ENCODE measurements around the gene RGS6.

The RGS6 gene

DNA sequence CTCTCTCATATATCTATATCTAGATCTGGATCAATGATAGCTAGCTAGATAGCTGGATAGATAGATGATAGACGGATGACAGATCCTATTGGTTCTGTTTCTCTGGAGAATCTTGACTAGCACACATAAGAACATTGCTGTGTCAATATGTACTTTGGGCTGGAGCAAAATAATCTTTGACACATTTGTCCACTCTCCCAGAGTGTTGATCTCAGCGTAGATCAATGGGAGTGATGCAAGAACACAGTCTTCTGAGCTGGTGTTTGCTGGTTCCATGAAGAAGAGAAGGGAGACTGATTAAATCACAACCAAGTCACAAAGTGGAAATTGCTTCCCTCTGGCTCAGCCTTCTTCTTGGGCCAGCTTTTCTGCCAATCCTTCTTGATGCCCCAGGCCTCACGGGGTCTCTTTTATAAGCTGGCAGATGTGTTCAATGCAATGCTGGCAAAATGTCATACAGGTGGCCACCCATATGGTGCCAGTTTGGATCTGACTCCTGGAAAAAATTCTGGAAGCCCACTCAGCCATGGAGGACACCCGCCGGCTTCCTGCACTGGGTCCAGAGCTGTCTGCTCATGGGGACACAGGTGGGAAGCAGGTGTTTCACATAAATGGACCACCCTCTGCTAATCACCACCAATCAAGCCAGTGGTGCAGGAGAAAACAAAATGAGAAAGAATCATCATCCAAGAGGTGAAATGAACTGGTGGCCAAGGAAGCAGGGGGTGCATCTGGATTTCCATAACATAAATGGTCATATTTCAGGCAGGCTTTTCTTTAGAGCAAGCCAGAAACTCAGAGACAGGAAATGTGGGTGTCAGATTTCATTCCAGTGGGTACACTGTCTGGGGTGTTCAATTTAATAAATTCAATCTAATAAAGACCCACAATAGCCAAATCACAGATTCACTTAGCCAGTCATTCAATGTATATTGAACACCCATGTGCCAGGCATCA, 651.4 kb downstream of the RGS6 start:
- DNase-seq (ENCODE audit: low spot score): no peak

DNA sequence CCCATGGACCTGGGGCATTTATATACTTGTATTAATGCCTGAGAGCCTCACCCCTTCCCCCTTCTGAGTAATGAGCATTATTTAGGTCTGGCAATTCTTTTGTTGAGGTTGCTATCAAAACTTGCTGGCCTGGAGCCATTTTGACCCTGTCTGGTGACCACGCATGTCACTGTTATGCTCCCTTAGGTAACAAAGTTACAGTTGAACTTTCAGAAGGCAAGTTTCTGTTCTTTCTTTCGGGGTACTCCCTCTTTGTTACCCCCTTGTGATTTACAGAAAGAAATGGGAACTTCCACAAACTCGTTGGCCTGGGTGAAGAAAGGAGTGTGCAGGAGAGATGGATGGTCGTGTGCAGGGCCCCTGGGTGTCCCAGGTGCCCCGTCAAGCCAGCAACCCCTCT, 656.3 kb downstream of the RGS6 start:
- no peak for DNase-seq (ENCODE audit: low spot score)

DNA sequence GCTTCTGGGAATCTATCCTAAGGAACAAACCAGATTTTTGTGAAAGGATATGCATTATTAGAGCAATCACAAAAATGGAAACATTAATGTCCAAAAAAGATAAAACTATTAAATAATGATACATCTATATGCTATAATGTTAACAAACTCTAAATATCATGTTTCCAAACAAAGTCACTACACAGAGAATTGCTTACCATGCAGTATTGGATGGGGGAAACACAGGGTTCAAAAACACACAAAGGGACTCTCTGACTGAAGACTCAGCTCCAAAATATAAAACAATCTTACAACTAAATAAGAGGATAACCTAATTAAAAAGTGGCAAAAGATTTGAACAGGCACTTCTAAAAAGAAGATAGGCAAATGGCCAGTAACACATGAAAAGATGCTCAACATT, 657.4 kb downstream of the RGS6 start:
- DNase-seq (ENCODE audit: low spot score): no peak

DNA sequence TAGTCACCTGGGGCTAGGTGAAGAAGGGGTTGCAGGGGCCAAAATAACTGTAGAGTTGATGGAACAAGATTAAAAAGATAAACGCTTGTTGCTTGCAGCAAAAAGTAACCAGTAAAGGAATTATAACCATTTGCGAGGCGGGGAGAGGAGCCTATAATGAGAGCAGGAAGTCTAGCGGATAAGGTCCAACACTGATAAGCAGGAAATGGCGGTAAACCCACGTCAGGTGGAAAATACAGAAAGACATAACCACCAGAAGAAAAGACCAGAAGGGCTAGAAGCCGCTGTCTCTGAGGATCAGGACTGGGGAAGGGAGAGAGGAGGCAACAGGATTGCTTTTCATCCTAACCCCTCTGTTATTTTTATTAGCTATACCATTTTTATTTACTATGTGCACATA, 658.3 kb downstream of the RGS6 start:
- DNase-seq (ENCODE audit: low spot score): no peak

DNA sequence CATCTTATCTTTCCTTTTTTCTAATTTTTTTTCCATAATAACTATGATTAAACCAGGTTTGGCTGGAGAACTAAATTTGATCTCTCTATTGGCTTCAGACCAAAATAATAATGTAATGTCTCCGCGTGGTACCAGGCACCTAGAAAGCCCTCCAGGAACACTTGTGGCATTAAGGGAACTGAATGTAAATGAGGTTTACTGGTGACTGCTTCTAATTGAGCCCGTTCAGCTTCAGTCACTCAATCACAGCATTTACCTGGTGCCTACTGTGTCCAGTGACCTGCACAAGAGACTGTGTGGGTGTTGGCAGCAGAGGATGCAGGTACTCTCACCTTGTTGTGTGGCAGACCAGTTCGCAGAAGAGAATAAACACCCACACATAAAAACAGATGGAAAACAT, 659.2 kb downstream of the RGS6 start:
- no peak for DNase-seq (ENCODE audit: low spot score)

DNA sequence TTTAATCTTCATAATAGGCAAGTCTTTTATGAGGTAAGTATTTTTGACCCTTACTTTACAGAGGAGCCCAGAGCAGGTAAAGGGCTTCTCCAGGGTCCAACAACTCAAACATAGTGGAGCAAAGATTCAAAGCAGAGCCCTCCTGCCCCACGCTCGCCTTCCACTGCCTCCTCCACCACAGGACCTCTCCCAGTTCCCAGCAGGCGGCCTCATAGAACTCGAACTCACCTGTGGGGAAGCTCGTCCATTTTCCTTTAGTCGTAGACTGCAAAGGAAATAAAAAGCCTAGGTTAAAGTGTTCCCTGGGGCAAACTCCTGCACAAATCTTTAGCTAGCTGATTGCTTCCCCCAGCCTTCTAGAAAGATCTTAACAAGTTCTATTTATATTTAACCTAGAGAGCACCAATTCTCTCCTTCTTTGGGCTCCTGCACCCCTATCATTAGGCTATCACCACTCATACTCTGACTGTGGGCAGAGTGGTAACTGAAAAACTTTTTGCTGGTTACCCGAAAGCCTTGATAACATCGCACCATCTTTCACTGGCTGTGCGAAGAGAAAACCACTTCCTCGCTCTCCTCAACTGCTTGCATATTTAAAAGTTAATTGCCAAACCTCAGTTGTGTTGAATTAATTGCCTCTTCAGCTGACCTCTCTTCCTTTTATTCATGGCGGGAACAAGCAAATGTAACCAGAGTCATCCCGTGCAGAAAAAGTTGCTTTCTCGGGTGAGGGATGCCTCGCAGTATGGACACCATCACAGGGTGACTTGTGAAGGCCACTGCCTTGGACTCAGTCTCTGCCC, 662.1 kb downstream of the RGS6 start:
- DNase-seq (ENCODE audit: low spot score): no peak

DNA sequence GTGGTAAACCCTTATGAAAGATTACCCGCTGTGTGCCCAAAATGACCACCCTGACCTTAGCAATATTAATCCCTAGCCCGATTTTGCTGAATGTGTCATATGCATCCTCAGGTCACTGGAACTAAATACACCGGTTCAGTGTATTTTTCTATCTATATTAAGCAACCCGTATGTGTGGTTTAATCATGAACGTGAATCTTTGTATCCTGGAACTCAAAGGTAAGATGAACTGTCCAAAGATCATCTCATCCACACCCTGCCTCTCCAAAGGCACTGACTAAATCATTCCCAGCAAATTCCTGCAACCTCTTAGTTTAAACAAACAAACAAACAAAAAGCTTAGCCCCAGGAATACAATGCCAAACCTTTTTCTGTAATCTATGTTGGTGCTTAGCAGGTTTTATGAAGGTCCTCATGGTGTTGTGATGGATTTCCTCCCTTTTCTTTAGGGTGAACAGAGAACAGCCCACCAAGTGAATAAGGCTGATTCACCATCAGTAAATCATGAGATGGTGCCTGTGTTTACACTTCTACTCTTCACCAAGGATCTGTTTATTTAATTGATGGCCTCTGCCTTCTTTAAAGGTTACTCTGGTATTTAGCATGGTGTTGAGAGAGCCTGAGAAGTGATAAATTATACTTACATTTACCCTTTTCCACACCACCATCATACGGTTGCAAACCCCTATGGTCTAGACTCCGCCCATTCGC, 663.1 kb downstream of the RGS6 start:
- no peak for DNase-seq (ENCODE audit: low spot score)

DNA sequence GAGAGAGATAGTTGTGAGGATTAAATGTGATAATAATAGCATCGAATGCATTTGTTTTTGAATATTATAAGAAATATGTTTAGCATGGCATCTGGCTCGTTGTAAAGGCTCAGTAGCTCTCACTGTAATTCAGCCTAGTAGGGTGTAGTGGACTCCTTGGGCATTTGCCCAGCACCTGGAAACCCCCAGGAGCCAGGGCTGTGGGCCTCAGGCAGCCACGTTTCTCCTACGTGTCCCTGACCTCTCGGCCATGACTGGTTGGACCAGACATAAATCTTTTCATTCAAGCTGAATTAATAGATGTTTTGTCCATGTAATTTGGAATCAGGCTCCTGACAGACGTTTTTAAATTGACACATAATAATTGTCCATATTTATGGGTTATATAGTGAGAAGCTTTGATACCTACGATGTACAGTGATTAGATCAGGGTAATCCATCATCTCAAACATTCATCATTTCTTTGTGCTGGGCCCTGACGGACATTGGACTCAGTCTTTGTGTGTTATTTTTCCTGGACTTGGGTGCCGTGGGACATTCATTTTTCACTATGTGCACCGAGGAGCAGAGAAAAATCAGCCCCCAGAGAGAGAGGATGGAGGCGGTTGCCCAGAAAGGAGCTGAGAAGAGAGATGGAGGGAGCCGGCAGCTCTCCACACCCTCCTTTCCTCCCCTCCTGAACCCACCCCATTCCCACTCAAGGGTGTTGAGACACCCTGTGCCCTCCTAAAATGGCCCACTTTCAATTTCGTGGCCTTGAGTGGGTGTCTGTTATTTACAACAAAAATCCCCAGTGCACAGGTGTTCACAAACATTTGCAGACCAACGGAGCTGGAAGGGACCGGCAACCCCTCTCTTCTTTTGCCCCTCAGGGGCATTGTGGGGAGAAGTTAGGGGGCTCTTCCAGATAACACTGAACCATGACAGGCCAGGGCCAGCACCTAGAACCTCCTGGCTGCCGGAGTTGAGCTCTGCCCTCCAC, 665.3 kb downstream of the RGS6 start:
- DNase-seq (ENCODE audit: low spot score): no peak

DNA sequence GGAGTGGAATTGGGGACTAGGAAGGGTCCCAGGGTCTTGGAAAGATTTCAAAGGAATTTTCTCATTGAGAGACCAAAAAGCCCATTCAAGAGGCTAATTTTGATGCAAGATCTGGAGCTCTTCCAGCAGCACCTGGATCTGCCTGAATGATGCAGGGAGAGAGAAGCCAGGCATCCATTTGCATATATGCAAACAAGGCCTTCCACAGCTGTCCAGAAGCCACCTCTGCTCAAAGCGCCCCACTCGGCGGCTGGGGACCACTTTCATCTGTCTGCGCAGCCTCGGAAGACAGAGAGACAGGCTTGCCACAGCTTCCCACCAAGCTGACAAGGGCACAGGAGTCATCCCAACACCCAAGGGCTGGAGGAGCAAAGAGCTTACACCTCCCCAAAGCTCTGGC, 666.1 kb downstream of the RGS6 start:
- no peak for DNase-seq (ENCODE audit: low spot score)

DNA sequence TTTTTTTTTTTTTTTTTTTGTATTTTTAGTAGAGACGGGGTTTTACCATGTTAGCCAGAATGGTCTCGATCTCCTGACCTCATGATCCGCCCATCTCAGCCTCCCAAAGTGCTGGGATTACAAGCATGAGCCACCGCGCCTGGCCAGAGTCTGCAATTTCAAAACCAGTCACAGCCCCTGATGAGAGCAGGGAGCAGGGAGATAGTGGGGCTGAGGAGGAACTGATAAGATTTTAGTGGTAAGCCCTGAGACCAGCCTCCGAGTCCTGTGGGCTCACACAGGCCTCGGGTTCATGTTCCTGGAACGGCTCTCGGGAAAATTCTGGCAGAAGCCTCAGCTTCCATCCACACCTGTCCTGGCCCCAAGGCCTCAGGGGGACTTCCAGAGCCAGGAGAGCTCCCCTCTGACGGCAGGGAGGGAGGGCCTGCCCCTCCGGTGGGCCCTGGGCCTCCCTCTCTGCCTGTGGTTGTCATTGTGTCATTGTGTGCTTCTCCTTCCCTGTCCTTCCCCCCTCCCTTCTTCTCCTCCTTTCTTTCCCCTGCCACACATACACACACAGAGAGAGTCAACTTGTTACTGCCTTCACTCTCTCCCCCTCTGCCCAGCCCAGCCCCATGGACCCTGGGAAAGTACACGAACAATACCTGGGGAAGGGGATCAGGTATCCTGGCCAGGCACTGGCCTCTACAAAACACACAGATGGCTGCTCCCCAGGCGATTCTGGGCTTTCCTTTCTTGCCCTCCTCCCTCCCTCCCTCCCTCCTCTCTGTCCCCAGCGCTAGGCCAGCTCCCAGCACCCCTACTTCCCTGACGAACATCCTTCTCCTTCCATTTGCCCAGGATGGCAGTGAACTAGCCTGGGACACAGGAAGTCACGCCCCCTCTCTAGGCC, 667.6 kb downstream of the RGS6 start:
- DNase-seq (ENCODE audit: low spot score): no peak

DNA sequence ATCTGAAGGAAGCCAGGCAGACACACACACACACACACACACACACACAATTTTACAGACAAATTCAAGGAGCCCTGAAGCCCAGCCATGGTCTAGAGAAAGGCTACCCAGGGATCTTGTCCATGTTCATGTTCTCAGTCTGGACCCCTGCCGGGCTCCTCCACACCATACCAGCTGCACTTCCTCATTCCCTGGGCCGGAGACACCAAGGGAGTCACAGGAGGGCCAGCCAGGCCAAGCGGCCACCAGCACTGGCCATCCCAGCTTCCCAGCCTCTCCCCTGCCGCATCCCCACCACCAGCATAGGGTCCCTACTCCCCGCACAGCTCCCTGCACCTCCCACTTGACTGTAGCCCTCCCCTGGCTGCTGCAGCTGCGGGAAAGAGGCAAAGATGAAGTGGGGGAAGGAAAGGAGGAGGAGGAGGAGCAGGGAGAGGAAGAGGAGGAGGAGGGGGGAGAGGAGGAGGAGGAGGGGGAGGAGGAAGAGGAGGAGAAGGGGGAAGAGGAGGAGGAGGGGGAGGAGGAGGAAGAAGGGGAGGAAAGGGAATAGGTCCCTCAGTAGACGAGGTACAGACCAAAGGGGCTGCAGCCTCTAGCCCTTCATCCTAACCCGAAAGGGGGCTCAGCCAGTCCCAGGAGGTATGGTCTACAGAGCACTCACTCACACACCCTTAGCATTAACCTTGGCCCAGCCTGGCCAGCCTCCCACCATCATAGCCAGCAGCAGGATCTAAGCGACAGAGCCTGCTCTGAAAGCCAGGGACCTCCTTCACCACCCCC, 668.5 kb downstream of the RGS6 start:
- DNase-seq (ENCODE audit: low spot score): no peak

DNA sequence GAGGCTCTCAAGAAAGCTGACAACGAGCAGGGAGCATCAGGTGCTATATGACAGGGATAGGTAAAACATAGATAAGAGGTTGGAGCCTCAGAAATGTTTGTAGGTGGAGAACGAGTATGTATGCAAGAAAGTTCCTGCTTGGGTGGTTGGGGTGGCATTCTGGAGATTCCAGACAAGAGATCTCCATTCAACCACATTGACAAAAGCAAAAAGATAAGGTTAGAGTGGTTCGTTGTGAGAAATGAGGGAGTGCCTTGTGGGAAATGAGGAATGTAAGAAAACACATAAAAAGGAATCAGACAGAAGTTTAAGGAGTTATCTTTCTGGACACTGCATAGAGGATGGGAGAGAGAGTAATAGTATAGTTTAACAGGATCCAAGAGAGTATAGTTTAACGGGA, 671.4 kb downstream of the RGS6 start:
- DNase-seq (ENCODE audit: low spot score): no peak

DNA sequence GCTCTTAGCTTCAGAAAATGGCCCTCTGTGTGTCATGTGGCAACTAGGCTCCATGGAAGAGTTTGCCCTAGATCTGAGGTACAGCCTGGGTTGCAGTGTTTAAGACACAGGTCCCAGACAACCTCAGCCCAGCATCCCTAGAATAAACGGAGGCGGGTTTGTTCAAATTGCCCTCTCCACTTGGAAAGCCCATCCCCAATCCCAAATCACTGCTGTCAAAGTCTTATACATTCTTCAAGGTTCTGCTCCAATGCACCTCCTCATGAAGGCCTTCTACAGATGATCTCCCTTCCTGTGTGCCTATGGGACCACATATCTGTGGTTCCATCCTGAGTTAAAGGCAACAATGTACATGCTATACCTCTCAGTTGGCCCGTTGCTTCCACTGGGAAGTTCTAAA, 671.9 kb downstream of the RGS6 start:
- no peak for DNase-seq (ENCODE audit: low spot score)

DNA sequence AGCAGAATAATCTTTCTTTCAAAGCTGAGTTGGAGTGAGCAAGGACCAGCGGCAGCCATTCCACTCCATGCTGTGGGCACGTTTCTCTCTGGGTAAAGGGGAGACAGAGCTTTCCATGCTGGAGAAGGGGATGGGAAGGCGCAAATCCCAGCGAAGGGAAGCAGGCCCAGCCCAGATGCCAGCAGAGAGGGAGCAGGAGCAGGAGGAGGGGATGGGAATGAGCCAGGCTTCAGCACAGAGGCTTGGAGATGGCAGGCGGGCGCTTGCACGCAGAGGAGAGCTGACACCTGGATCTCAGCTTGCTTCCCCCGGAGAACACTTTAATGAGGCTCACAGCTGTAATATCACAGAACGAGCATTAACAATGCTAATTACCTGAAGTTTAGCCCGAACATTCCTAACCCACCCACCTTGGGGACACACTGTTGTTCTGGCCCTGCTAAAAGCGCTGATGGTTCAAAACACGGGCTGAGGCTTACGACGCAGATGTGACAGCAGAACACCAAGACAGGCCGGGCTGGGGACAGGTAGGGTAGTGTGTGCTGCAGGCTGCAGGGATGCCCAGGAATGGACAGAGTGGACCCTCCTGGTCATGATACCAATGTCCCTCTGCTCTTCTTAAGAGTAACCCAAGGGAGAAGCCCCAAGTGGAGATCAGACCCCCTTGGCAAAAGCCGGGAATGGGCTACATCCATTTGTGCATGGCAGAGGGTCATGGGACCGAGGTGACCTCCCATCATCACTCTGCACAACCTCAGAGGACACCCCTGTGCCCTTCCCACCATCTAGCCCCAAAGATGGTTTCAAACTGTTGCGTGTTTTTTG, 673.1 kb downstream of the RGS6 start:
- DNase-seq (ENCODE audit: low spot score): no peak

DNA sequence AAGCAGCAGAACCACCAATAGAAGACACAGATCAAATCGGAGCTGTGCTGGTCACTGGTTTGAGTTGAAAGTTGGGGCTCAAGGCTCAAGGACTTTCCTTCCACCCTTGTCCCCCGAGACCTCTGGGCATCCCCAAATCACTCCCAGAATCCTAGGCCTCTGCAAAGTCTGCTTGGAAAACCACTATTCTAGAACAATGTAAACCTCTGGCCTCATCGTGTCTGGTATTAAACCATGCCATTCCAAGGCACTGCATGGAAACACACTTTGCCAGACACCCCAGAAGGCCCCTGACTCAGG, 673.6 kb downstream of the RGS6 start:
- no peak for DNase-seq (ENCODE audit: low spot score)

DNA sequence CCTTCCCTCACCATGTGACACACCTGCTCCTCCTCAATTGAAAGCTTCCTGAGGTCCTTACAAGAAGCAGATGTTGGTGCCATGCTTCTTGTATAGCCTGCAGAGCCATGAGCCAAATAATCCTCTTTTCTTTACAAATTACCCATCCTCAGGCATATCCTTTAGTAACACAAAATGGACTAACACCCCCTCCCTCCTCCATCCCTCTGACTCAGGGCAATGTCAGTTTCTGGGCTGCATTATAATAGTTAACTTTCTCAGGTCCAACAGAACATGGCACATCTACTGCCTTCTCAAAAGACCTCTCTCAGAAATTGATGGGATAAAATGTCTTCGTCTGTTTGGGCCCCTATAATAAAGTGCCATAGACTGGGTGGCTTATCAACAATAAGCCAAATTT, 674.6 kb downstream of the RGS6 start:
- DNase-seq (ENCODE audit: low spot score): no peak

DNA sequence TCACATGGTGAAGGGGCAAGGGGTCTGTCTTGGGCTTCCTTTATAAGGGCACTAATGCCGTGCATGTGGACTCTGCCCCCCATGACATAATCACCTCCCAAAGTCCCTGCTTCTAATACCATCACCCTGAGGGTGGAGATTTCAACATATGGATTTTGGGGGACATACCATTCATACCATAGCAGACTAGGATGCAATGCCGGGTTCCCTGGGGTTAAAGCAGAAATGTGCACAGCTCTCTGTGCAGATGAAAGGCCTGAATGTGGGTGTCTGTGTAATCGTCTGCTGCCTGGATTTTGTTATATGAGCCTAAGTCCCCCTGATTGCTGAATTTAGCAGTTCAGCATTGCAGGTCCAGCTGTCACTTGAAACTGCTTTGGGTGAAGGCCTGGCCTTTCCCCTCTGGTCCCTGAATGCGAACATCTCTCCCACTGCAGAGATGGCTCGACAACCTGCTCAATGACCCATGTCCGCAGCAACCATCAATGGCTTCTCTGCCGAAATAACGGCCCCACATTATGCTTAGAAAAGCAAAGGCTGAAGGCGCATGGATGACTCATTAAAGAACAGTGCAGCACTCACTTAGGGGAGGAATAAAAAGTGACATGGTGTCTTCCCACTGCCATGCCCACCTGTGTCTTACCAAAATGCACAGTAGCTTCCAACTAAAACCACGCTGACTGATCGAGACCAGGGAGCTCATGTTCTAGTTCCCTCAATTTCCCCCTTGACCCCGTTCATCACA, 675.3 kb downstream of the RGS6 start:
- no peak for DNase-seq (ENCODE audit: low spot score)

Data from left forelimb (tissue), 1 donor.